Activated T-cell treated with anti-CD3 and anti-CD28 coated beads for 24 hours (primary cell): ENCODE results near the gene PSMB7.

ENCODE experiments used
- DNase-seq: peaks from one replicate; pipeline ENCODE4 v3.0.0-alpha.2; 2020; ENCODE audit warnings: low read depth

Gene PSMB7

DNA sequence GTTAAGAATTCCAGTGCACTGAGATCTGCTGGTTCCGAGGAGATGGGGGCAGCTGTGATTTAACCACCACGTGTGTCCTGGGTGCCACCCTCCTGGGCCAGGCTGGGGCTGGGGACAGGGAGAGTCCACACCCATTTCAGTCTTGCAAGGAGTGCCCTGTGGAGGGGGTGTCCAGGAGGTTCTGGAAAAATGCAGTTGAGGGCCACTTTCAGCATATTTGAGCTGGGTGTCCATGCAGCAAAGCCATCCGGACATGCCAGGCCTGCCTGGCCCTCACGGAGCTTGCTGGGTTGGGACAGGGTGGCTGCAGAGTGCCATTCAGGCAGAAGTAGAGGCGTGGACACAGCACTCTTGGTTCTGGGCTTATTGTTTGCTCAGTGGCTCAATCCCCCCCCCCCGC lies 89.4 kb downstream of the PSMB7 start:
- no peak for DNase-seq

DNA sequence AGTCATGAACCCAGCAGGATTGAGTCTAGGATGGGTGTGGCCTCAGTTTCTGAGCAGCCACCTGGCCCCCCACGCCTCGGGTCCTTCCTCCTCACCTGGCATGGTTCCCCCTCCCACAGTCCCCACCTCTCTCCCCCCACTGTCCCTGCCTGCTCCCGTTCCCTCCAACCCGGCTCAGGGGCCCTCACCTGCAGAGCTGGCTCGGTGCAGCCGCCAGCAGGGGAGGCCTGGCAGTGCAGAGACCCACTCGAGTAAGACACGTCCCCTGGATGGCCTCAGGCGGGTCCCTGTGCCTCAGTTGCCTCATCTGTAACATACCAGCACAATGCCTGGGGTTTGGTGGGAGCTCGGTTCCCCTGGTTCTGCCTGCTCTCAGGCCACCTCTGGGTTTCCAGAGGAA lies 91.3 kb downstream of the PSMB7 start:
- DNase-seq, result no peak

DNA sequence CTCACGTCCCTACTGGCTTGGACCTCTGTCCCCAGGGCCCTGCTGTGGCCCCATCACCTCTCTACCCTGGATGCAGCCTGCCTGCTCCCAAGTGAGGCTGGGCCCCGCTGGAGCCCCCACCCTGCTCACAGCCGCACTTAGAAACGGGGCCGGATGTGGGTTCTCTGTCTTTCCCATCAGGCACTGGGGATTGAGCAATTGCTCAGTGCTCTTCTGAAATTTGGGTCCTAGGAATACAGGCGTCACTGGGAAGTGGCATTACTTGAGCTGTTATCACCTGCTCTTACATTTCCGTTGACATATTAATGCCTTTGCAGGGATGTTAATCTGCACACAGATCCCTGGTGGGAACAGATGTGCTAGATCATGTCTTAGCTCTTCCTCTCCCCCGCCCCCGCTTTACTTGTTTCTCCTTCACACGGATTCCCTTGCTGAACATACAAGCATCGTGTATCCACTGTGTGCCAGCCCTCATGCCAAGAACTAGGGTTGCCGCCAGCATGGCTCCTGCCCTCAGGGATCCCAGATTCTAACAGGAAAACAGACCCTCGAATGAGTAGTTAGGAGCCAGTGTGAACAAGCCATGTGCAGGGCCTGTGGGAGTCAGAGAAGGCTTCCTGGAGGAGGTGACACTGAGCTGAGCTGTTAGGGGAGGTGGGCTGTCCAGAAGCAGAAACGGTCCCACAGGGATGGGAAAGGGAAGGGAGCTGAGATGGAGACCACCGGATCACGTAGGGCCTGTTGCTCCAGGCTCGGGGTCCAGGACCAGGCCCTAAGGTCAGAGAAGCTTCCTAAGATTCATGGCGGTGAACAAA lies 92.4 kb downstream of the PSMB7 start:
- DNase-seq, result no peak

DNA sequence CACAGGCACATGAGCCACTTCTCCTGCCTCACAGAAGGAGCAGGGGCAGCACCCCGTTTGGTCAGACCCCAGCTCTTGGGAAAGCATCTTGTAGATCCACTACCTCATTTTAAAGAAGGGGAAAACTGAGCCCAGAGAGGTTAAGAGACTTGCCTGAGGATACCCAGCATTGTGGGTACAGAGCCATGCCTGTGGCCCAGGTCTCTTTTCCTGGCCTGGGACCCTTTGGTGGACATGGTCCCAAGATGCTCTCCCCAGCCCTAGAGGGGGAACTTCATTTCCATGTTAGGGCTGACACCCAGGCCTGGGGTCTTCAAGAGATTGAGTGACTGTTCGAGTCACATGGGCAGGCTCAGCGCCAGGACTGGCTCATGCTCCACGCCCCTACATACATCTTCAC lies 93.3 kb downstream of the PSMB7 start:
- no peak for DNase-seq

DNA sequence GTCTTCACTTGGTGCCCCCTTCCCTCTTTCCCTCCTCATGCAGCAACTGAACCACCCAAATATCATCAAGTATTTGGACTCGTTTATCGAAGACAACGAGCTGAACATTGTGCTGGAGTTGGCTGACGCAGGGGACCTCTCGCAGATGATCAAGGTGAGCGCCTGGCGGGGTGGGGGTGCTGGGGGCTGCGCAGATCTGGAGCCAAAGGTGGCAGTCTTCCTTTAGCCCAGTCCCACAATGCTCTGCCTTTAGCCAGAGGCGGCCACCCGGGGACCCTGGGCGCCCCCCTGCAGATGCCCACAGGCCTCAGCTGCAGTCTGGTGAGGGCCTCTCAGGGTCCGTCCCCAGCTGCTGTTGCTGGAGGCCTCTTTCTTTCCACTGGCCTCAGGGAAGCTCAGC lies 93.8 kb downstream of the PSMB7 start:
- DNase-seq, result no peak

DNA sequence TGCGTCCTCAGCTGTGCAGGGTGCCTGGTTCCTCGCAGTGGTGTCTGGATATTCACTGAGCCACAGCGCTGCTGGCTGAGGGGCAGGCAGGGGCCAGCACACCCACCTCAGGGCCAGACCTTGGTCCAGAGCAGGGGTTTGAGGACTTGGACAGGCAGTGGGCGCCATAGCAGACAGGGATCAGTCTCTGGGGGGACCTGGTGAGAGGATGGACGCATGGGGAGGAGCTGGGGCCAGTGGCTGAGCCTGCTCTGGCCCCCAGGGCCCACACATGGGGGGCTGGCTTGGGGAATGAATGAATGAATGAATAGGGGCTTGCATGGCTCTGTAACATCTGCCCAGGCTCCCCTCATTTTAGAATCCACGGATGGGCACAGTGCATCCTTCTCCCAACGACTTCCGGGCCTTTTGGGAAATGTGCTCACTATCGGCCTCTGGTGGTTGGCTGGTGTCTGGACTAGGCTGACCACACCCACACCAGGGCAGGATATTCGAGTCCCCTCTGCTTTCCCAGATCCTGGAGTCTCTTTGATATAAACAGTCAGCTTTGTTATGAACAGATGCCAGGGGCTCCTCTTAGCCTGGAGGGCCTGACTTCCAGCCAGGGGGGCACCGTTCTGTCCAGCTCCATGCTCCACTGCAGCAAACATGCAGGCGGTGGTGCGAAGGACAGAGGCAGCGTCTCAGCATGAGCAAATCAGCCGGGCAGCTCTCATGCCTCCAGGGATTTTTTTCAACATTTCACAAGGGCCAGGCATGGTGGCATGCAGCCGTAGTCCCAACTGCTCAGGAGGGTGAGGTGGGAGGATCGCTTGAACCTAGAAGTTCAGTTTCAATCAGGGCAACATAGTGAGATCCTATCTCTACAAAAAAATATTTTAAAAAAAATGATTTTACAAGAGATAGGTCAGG lies 94.9 kb downstream of the PSMB7 start:
- peak; percentile 7 for DNase-seq

DNA sequence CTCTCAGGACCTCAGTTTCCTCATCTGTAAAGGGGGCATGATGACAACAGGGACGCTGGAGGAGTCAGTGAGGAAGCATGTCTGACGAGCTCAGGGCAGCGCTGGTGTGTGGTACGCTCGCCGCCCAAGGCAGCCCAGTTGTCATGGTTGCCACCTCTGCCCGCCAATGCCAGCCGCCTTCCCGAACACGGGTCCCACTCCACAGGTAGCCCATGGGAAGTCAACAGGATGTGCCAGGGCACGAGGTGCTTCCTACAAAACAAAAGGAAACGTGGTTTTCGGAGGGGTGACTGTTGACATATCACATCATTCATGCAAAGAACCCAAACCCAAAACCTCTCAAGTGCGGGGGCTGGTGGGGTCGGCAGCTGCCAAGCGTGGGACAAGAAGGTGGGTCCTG lies 99.4 kb downstream of the PSMB7 start:
- no peak for DNase-seq

DNA sequence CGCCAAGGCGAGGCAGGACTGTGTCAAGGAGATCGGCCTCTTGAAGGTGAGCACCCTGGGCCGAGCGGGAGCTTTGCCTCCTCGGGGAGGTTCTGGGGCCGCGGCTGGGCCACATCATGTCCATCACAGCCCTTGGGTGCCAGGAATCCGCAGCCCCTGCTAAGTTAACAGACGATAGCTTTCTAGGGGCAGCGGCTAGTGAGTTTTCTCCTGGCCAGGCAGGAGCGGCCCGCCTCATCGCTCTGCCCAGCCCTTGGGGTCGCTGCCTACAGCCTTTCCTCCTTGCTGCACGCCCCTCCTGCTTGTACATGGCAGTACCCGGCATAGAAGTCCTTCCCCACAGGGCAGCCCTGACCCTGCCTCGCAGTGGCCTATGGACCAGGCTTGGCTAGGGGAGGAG lies 101.3 kb downstream of the PSMB7 start:
- DNase-seq, result no peak

DNA sequence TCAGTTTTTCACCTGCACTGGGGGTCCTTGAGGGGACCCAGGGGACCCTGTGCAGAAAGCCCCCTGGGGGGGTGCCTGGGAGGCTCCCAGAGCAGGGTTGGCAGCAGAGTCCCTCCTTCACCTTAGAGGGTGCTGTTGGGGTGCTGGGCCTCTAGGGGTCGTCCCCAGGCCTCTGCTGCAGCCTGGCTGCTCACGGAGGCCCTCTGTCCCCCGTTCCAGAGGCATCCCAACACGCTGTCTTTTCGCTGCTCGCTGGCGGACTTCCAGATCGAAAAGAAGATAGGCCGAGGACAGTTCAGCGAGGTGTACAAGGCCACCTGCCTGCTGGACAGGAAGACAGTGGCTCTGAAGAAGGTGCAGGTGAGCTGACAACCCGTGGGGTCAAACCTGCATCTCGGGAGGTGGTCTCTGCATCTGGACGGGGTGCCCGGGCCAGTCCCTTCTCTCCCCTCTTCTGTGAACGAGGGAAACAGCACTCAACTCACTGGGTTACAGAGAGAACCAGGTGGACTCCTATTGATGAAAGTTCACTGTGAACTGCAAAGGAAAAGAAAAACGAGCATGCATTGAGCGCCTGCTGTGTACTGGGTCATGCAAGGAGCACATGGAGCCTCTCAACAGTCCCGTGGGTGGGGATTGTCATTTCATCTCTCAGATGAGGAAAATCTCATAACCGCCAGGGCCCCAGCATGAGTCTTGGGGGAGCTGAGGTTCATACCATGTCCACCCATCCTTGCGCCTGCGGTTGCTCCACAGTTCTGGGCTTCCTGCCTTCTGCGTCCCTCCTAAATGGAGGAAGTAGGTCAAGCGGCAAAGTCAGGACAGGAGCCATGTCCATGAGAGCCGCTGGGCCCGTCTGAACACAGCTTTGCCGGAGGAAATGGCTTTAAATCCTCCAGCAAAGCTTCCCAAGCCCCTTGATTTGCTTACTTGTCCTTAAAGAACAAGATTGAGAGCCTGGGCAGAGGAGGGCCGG lies 102.7 kb downstream of the PSMB7 start:
- DNase-seq, result no peak

DNA sequence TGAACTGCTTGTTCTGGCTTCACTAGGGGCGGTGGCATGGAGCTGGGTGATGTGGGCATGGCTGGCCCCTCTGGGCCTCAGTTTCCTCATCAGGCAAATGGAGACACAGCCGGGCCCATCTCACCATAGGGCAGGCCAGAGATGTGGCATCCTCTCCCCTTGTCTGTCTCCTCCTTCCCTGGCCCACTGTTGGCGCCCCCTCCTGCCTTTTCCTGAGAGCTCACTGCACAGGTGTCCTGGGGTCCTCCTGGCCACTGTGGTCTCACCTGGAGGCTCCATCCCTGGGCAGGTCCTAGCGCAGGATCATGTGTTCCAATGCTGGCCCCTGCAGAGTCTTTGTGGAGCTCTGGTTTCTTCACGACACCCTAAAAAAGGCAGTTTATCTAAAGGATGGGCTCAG lies 104.0 kb downstream of the PSMB7 start:
- no peak for DNase-seq

DNA sequence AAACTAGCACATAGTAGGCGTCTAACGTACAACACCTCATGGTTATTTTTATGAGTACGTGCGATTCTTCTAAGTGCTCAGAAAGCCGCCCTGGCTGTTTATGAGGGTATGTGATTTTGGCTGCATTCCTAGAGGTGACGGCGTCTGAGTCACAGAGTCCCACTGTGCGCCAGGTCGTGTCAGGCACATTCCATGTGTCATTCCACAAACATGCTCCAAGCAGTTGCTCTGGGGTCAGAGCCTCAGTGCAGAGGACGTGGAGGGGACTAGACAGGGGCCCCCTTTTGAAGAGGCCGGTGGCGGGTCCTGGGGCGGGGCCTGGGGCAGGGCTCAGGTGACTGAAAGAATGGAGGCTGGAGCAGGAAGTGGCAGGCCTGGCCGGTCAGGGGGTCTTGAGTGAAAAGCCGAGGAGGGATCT lies 105.6 kb downstream of the PSMB7 start:
- no peak for DNase-seq

DNA sequence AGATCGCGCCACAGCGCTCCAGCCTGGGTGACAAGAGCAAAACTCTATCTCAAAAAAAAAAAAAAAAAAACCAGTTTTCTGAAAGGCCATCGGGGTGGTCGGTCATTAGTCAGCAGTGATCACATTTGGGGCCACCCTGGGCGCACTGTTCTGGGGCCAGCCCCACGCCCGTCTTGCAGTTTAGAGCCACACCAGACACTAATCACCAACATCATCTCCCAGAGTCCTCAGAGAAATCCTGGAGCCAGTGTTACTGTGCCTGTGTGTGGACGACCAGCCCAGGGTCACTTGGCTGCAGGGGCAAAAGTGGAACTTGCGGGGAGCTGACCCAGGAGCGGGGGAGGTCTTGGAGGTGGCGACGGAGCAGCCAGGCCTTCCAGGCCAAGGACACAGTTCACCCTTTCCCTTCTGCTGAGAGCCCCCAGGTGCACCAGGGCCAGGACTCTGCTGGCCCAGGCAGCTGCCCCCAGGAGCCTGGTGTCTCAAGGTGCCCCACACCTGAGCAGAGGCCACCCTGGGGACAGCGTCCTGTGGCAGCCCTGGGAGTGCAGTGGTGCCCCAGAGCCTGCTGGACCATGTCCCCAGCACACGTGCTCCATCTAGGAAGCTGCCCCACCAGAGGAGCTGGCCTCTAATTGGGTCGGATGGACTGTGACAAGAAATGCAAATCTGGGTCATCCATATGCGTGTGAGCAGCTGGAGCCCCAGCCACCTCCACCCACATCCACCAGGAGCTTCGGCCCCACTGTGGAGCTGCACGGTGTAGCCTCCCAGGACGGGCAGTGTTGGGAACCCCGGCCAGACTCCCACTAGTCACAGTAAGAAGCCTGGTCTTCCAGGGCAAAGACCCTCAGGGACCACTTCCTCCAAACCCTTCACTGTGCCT lies 106.4 kb downstream of the PSMB7 start:
- no peak for DNase-seq

DNA sequence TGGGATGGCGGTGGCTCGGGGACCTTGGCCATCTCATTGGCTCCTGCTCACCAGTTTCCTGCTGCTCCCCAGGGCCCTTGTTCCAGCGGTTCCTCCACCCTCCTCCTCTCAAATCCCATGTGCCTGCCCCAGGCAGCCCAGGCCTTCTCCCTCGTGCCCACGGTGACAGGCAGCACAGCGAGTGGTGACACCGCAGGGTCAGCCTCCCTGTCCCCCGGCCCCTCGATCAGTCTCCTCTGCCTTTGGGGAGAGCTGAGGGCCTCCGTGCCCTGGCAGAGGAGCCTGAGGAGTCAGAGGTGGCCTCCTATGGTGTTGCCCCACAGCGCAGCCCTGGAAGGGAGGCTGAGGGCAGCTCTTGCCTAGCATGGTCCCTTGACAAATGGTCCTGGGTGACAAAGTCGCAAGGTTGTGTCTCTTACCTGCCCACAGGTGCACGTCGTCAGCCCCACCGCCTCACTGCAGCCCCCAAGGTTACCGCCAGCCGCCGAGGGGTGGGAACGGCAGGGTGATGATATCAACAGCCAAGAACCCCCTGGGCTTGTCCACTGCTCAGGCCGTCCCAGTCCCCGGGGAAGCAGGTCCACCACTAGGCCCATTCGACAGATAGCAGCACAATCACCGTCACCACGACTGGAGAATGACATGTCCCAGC lies 107.7 kb downstream of the PSMB7 start:
- no peak for DNase-seq

DNA sequence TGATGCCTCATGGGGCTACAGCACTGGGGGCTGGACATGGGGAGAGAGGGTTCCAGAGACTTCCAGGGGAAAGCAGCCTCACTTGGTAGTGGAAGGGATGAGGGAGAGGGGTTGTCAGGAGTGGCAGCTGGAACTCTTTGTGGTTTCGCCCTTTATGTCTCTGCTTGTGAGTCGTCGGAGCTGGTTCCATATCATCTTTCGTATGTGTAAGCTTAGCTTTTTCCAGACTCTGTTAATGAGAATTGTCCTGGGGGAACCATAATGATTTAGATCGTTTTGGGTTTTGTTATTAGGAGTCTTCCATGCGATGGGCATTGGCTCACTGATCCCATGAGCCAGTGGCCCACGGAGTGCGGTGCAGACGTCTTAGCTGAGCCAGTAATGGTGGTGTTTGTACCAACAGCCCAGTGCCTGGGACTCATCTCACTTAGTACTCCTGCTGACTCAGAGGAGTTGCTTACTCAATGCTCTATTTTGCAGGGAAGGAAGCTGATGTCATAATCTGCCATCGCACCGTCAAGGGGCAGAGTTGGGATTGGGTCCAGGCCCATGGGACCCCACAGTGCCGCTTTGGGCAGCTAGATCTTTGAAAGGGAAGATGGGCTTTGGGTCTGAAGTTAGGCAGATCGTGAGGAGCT lies 109.0 kb downstream of the PSMB7 start:
- DNase-seq, result no peak

DNA sequence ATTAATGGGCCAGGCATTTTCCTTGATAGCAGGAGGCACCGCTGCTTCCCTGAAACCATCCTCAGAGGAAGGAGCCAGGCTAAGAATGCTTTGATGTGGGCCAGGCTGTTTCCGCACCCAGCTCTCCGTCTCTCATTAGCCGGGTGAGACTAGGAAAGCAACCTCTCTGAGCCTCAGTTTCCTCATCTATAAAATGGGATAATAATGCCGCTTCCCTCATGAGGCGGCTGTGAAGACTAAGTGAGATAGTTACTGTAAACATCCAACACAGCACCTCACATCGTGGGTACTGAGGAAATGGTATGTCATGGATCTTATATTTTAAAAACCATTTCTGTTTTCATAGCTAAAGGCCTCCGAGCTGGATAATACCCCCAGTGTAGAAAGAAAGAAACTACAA lies 111.0 kb downstream of the PSMB7 start:
- DNase-seq, result no peak

DNA sequence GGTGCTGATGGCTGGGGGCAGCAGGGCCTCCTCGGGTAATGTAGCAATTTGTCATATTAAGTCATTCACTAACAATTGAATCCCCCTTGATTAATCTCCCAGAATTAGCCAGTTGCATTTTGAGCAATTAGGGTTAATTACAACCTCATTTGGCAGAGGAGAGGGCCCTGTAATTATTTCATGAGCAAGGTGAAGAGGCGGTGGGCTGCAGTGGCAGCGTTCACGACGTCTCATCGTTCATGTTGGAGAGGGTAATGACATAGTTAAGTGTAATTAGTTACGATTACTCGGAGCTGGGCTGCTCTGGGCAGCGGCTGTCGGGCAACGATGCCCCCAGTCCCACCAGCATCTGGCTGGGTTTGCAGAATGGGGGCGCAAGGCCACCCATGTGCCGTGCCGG lies 111.5 kb downstream of the PSMB7 start:
- DNase-seq, result no peak
